ENCODE data around the gene FCER1G. TPM values are rescaled to one million over a fixed set of nuclear protein-coding genes. Genes with fewer than 3 reads are reported as not detected.
A peak's percentile ranks its signal among the peaks of the same experiment; 100 is the strongest.

Gene FCER1G
- total RNA-seq, 1 donor from 2014 or later = 1.5 TPM

DNA sequence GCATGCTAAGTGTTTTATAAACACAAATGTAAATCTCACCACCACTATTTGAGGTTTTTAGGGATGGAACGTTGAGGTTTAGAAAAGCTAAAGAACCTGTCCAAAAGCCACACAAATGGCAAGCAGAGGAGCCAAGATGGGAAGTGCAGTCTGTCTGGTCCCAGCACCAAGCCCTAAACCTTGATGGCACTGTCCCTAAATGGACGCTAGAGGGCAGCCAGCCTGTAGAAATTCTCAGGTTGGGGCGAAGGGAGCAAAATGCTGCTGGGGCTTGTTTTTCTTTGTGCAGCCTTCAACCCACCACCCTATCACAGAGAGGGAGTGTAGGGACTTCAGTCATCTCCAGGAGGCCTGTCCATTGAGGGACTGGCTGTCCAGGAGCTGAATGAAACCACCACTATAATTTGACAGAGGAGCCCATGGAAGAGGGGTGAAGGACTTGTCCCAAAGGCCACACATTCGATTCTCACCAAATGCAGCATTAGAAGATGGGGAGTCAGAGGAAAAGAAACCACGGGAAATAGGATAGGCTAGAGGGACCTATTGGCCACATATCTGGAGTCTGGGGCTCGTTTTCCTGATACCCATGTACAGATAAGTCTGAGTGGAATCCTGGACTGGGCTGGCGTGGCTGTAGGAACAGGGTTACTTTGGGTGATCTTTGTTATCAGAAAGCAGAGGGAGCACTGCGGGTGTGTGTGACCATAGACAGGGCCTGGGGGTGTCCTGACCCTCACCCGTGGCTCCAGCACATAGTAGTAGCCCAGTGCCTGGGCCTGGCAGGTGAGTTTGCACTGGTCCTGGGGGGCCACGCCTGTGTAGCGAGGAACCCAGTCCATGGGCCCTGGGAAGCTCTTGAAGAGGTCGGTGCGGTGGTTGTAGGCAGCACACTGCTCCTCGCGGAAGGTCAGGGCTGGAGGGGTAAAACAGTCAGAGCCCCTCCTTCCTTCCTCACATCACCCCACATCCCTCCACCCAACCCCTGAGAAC lies 22.3 kb upstream of the FCER1G start:
- Mint-ChIP-seq H3K4me3 (ENCODE audit: low read depth) (no peak overlapping the region), H3K36me3 (ENCODE audit: insufficient read depth) (no peaks in the 10 kb centered on the region), H3K27me3 (no peaks in the 10 kb centered on the region), H3K27ac (peak overlapping the region; percentile 60), H3K9me3 (ENCODE audit: low read depth) (no peaks in the 10 kb centered on the region), H3K4me1 (ENCODE audit: low read depth) (peaks cover 2% of the 10 kb centered on the region)
- TF ChIP-seq, protein P1, sequence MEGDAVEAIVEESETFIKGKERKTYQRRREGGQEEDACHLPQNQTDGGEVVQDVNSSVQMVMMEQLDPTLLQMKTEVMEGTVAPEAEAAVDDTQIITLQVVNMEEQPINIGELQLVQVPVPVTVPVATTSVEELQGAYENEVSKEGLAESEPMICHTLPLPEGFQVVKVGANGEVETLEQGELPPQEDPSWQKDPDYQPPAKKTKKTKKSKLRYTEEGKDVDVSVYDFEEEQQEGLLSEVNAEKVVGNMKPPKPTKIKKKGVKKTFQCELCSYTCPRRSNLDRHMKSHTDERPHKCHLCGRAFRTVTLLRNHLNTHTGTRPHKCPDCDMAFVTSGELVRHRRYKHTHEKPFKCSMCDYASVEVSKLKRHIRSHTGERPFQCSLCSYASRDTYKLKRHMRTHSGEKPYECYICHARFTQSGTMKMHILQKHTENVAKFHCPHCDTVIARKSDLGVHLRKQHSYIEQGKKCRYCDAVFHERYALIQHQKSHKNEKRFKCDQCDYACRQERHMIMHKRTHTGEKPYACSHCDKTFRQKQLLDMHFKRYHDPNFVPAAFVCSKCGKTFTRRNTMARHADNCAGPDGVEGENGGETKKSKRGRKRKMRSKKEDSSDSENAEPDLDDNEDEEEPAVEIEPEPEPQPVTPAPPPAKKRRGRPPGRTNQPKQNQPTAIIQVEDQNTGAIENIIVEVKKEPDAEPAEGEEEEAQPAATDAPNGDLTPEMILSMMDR (IDR thresholded peaks at IDR 0.05; ENCODE audit: unreplicated experiment) = peak; percentile 91
- peak; percentile 36 for DNase-seq (ENCODE audit: low spot score, unreplicated experiment)

DNA sequence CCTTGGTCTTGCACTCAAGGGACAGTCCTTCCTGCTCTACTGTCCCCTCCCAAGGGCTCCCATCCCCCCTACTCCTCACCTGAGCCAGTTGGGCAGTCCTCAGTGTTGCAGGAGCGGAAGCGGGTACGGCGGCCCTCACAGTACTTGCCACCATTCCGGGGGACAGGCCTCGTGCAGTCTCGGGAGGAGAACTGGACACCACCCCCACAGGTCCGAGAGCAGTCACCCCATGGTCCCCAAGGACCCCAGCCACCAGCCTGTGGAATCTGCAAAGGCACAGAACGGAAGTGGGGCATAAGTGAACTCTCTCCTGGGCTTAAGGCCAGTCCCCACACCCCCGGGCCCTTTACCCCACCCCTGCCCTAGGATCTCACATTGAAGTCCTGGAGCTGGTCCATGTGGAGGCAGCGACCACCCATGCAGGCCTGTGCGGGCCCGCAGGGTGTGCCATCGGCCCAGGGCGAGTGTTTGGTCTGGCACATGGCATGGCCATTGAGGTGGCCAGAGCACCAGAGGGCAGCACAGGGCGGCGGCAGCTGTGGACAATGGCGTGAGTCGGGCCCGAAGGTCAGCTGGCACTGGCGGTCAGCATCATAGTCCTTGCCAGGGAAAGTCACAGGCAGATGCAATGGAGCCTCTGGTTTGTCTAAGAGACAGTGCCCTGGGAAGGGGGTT lies 21.4 kb upstream of the FCER1G start:
- H3K4me1 Mint-ChIP-seq (ENCODE audit: low read depth) = peaks cover 2% of the 10 kb centered on the region
- TF ChIP-seq, protein P1 (IDR thresholded peaks at IDR 0.05; ENCODE audit: unreplicated experiment) = no peak
- DNase-seq (ENCODE audit: low spot score, unreplicated experiment) = no peak
- no peaks in the 10 kb centered on the region for H3K36me3 Mint-ChIP-seq (ENCODE audit: insufficient read depth)
- H3K27me3 Mint-ChIP-seq = no peaks in the 10 kb centered on the region
- H3K27ac Mint-ChIP-seq = no peak overlapping the region
- H3K4me3 Mint-ChIP-seq (ENCODE audit: low read depth) = no peak overlapping the region
- H3K9me3 Mint-ChIP-seq (ENCODE audit: low read depth) = no peaks in the 10 kb centered on the region

DNA sequence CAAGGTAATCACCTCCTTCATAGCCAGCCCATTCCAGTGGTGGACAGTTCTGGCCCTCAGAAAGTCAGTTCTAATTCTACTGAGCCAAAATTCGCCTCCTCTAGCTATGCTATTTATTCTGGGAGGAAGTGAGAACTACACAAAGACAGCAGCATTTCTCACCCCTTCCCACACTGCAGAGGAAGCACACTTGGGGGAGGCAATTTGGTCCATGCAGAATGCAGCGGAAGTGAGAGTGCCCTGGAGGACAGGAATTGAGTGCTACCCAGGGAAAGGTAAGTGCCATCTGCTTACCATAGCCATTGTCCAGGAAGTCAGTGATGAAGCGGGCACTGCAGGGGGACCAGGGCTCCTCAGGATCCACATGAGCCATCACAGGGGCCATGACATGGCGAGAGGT lies 19.9 kb upstream of the FCER1G start:
- Mint-ChIP-seq H3K4me3 (ENCODE audit: low read depth) (no peak overlapping the region), H3K4me1 (ENCODE audit: low read depth) (peaks cover 5% of the 10 kb centered on the region), H3K27me3 (peaks cover 3% of the 10 kb centered on the region), H3K27ac (no peak overlapping the region), H3K9me3 (ENCODE audit: low read depth) (no peaks in the 10 kb centered on the region), H3K36me3 (ENCODE audit: insufficient read depth) (no peaks in the 10 kb centered on the region)
- no peak for DNase-seq (ENCODE audit: low spot score, unreplicated experiment)
- TF ChIP-seq, protein P1 (IDR thresholded peaks at IDR 0.05; ENCODE audit: unreplicated experiment) = no peak

DNA sequence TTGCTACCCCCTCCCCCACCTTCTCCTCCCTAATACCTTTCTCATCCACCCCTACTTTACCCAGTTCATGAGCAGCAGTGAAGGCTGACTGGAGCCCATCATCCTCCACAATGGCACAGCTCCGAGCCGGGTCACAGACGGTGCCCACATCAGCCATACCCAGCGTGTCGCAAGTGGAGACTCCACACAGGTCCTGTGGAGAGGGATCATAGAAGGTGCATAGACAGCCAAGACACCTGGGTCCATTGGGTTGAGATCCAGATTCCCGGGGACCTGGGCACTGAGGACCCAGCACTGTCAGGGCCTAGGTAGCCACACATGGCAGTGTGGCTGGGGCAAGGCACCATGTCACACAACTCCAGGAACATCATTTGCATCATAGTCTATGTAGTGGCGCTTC lies 19.0 kb upstream of the FCER1G start:
- H3K9me3 Mint-ChIP-seq (ENCODE audit: low read depth) = no peaks in the 10 kb centered on the region
- no peak for DNase-seq (ENCODE audit: low spot score, unreplicated experiment)
- H3K27me3 Mint-ChIP-seq = peaks cover 3% of the 10 kb centered on the region
- no peak overlapping the region for H3K27ac Mint-ChIP-seq
- TF ChIP-seq, protein P1 (IDR thresholded peaks at IDR 0.05; ENCODE audit: unreplicated experiment) = no peak
- no peak overlapping the region for H3K4me3 Mint-ChIP-seq (ENCODE audit: low read depth)
- peaks cover 7% of the 10 kb centered on the region for H3K4me1 Mint-ChIP-seq (ENCODE audit: low read depth)
- H3K36me3 Mint-ChIP-seq (ENCODE audit: insufficient read depth) = no peaks in the 10 kb centered on the region

All from progenitor cell of endocrine pancreas (in vitro differentiated cells).